Type B pancreatic cell (in vitro differentiated cells): ENCODE data around the gene LEMD3. TPM values are rescaled to one million over a fixed set of nuclear protein-coding genes. Genes with fewer than 3 reads are reported as not detected.

Source experiments
- DNase-seq: peaks from one replicate; pipeline ENCODE4 v3.0.0; 2021; ENCODE audit warnings: mixed read lengths; ENCODE audit not compliant: unreplicated experiment; ENCODE audit errors: extremely low spot score
- H3K27ac Mint-ChIP-seq: 2 replicates; pipeline ENCODE4 v1.8.0; 2021; ENCODE audit warnings: mild to moderate bottlenecking, mixed read lengths
- H3K27me3 Mint-ChIP-seq: 2 replicates; pipeline ENCODE4 v1.8.0; 2021; ENCODE audit warnings: mixed read lengths
- H3K36me3 Mint-ChIP-seq: 2 replicates; pipeline ENCODE4 v1.8.0; 2021; ENCODE audit warnings: mixed read lengths
- H3K4me1 Mint-ChIP-seq: one replicate; pipeline ENCODE4 v1.8.0; 2021; ENCODE audit warnings: mixed read lengths; ENCODE audit not compliant: unreplicated experiment
- H3K4me3 Mint-ChIP-seq: 2 replicates; pipeline ENCODE4 v1.8.0; 2021; ENCODE audit warnings: mild to moderate bottlenecking, mixed read lengths
- H3K9me3 Mint-ChIP-seq: 2 replicates; pipeline ENCODE4 v1.8.0; 2021; ENCODE audit warnings: mixed read lengths
- CTCF ChIP-seq: fragments of 200-600 bp; sonication (generic); conservative IDR thresholded peaks from 2 replicates; pipeline ENCODE4 v1.5.0; 2021; ENCODE audit warnings: antibody characterized with exemption, mild to moderate bottlenecking
- total RNA-seq: library from RNA; stranded (reverse); gene quantifications from 2 replicates; pipeline ENCODE4 v1.2.1, GENCODE V29; 2021; ENCODE audit warnings: low replicate concordance

The LEMD3 gene
- total RNA-seq, 1 donor from 2014 or later = 40.6 TPM

GRCh38 chr12:65184176-65184857 is 14.9 kb downstream of the LEMD3 start:
- Mint-ChIP-seq H3K36me3 (peaks cover 24% of the 10 kb centered on the region), H3K4me1 (peaks cover 26% of the 10 kb centered on the region), H3K4me3 (no peak overlapping the region), H3K9me3 (no peaks in the 10 kb centered on the region), H3K27ac (no peak overlapping the region), H3K27me3 (no peaks in the 10 kb centered on the region)
- no peak for DNase-seq
- no peak for TF ChIP-seq CTCF

GRCh38 chr12:65184858-65185229 is 15.5 kb downstream of the LEMD3 start:
- no peak overlapping the region for H3K4me3 Mint-ChIP-seq
- no peaks in the 10 kb centered on the region for H3K9me3 Mint-ChIP-seq
- H3K36me3 Mint-ChIP-seq = peaks cover 24% of the 10 kb centered on the region
- TF ChIP-seq CTCF = no peak
- no peak for DNase-seq
- H3K4me1 Mint-ChIP-seq = peaks cover 26% of the 10 kb centered on the region
- H3K27ac Mint-ChIP-seq = no peak overlapping the region
- no peaks in the 10 kb centered on the region for H3K27me3 Mint-ChIP-seq

DNA sequence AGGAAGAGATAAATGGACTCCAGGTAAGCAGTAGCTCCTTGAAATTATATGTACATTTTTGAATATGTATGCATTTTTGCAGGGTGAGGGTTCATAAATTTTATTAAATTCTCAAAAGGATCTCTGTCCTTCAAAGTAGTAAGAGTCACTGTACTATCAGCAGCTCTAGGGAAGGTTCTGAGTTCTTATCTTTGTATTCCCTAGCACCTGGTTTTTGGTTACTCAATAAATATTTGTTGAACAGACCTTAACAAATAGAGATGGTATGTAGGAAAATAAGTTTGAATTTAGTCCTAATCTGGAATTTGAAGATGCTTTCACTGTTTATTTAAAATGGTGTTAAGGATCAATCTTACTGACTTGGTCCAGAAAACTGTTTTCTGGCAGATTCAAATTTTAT is 18.3 kb downstream of the LEMD3 start:
- TF ChIP-seq CTCF = no peak
- peaks cover 28% of the 10 kb centered on the region for H3K36me3 Mint-ChIP-seq
- no peaks in the 10 kb centered on the region for H3K27me3 Mint-ChIP-seq
- peaks cover 26% of the 10 kb centered on the region for H3K4me1 Mint-ChIP-seq
- no peak for DNase-seq
- H3K4me3 Mint-ChIP-seq = no peak overlapping the region
- no peak overlapping the region for H3K27ac Mint-ChIP-seq
- no peaks in the 10 kb centered on the region for H3K9me3 Mint-ChIP-seq

GRCh38 chr12:65188179-65188701 is 18.9 kb downstream of the LEMD3 start:
- no peaks in the 10 kb centered on the region for H3K27me3 Mint-ChIP-seq
- no peak for DNase-seq
- peaks cover 32% of the 10 kb centered on the region for H3K36me3 Mint-ChIP-seq
- H3K9me3 Mint-ChIP-seq = no peaks in the 10 kb centered on the region
- H3K4me3 Mint-ChIP-seq = no peak overlapping the region
- peaks cover 29% of the 10 kb centered on the region for H3K4me1 Mint-ChIP-seq
- no peak for TF ChIP-seq CTCF
- H3K27ac Mint-ChIP-seq = no peak overlapping the region

- DNase-seq = no peak
- no peak for TF ChIP-seq CTCF
- Mint-ChIP-seq H3K27ac (no peak overlapping the region), H3K9me3 (no peaks in the 10 kb centered on the region), H3K4me3 (no peak overlapping the region), H3K36me3 (peaks cover 30% of the 10 kb centered on the region), H3K4me1 (peaks cover 26% of the 10 kb centered on the region), H3K27me3 (no peaks in the 10 kb centered on the region)
These were observed 19.8 kb downstream of the LEMD3 start for GRCh38 chr12:65189028-65189718.
